NOMO-1 treated with dmso at 0.1 percent for 144 hours (cell line): ENCODE data around the gene GNAL.
"Not testable (repeated sequence)": the region's sequence is repeated elsewhere in the genome, so short reads cannot be mapped to it uniquely, and the experiment has no call there.

Source experiments
- DNase-seq: peaks from one replicate; lab custom pipeline; 2025; ENCODE audit not compliant: unreplicated experiment; lab: John Stamatoyannopoulos, UW

GNAL gene

DNA sequence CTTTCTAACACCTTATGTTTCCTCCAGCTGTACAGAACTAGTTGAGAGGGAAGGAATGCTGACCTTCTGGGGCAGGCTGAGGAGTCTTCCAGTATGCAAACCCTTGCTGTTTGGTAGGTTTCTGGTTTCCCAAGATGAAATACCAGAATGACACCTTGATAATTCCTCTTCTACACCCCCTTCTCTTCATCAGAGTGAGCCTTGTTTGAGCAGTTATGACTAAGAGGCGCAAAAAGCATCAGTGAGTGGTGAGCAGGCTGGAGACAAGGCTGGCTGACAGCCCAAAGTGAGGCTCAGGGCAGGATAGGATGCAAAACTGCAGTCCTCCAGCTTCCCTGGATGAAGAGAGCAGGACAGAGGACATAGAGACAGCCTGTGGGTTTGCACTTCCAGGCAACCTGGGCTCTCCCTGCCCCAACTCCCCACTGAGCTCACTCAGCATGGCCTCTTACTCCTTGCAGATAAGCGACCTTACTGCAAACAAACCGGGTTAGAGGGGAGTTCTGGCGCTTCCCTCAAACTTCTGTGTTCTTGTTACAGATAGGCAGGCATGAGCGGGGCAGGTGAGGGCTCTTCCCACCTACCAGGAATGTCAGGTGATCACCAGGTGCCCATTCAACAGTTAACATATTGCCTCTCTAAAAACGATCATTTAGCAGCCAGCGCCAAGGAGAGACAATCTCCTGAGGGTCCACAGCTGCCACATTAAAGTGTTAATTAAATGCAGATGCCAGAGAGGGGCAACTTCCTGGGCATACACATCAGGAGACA lies 213.6 kb downstream of the GNAL start:
- no peak for DNase-seq

DNA sequence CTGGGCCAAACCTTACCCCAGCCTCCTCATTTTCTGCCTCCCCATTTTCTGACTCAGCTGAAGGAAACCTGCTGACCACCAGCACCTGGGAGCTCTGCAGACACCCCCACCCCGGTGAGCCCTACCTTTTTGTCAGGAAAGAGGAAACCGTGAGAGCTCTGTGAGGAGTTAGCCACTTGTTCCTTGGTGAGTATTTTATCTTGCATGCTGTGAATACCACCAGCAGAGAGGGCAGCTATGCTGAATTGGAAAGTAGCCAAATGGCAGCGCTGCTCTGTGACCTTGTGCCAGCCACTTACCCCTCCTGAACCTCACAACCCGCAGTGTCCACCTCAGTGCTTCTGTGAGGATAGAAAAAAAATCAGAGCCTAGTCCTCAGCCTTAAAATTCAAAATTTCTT lies 216.5 kb downstream of the GNAL start:
- DNase-seq = no peak

DNA sequence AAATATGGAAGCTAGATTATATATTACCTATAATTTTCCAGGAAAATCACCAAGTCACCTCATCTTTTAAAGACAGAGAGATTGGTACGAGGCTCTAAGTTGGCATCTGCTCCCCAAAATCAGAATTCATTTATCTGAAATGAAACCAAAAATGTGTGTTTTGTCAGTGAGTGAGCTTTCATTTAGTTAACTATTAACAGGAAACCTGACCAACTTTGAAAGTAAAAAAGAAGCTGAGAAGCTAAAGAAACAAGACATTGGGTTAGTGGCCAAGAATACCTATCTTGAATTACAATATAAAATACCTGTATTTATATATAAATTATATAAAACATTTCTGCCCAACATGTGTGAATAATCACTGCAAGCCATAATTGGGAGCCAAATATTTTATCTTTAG lies 217.1 kb downstream of the GNAL start:
- DNase-seq = no peak

DNA sequence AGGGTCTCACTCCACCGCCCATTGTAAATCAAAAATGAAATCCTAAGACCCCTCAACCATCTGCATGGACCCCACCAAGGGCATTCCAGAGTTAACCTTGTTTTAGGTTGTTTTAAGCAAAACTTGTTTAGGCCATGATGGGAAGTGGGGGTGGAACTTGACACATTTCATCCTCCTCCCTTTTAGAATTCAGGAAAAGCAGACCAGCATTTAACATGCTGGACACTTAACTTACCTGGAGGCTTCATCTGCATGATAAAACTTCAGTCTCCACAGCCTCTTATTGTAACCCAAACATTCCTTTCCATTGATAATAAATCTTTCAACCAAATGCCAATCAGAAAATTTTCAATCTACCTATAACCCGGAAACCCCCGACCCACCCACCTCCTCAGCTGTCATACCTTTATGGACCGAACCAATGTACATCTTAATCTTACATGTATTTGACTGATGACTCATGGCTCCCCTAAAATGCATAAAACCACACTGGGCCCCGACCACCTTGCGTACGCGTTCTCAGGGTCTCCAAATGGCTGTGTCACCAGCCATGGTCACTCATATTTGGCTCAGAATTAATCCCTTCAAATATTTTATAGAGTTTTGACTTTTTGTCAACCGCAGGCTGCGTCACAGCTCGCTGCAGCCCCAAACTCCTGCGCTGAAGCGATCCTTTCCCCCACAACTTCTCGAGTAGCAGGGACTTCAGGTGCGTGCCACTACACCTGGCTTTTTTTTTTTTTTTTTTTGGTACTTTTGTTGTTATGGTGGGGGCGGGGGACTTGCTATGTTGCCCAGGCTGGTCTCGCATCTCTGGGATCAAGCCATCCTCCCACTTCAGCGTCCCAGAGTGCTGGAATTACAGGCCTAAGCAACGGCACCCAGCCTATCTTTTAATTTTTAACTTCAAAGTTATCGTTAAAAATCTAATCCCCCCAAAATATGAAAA lies 218.1 kb downstream of the GNAL start:
- DNase-seq = no peak

DNA sequence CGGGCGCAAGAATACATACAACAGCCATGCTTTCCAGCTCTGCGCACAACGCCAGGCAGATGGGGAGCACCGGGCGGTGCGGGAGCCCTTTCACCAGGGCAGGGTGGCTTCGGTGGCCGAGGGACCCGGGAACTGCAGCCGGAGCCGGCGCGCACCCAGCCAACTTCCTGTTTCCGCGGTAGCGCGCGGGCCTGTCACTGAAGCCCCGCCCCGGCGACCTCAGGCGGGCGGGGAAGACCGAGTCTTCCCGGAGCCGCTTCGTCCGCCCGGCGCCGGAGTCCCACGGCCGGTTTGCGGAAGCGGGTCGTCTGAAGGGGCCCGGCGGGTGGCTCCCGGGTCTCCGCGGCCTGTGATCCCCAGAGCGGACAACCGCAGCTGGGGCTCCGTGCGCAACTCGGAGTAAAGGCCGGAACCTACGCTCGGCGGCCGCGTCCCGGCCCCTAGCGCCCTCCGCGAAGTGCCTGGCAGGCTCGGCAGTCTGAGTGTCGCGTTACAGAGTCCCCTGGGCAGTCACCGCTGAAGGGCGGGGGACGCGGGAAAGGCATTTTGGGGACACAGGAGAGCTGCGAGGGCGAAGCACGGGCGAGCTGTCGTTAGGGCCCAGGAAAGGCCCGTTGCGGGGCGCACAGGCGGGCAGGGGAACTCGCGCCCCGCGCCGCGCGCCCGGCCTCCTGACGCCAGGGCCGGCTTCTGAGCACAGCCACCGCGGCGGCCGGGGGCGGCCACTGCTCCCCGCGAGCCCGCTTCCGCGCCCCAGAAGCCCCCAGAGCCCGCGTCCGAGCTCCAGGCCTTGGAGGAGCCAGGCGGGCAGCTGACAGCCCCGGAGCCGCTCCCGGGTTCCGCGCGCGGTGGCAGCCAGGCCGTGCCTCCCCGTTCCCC lies 219.4 kb downstream of the GNAL start, which contains the start of gene MPPE1:
Gene MPPE1 (minus strand): TSS at position 136 of the 879 bp plus-strand sequence. CDS start 11,053 bp downstream, outside the sequence.
- peak; percentile 87 for DNase-seq

DNA sequence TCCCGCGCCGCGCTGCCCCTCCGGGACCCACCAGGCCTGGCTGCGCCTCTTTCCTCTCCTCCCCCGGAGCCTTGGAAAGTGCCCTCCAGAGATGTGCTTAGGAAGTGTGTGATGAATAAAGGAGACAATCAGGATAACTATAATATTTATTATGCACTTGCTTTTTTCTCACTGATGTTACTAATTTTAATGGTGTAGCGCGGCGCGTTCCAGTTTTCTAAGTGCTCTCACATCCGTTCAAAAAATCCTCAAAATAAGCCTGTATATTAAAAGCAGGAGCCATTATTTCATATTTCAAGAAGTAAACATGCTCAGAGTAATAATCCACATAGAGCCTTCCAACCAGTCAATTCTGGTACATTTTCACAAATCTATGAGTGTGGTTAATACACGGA lies 220.0 kb downstream of the GNAL start:
- no peak for DNase-seq

DNA sequence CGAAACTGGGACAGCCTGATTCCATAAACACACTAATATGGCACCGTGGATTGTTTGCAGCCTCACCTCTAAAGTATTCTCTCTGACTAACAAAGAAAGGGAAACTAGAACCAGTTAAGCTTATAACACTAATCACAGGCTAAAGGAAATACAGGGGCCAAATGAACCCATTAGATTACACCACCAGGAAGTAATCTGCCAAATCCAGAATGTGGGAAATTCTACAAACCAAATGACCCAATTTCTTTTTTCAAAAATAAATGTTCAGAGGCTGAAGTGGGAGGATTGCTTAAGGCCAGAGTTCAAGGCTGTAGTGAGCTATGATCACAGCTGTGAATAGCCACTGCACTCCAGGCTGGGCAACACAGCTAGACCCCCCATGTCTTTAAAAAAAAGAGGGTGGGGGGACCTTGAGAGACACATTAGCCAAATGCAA lies 220.5 kb downstream of the GNAL start:
- DNase-seq = no peak

DNA sequence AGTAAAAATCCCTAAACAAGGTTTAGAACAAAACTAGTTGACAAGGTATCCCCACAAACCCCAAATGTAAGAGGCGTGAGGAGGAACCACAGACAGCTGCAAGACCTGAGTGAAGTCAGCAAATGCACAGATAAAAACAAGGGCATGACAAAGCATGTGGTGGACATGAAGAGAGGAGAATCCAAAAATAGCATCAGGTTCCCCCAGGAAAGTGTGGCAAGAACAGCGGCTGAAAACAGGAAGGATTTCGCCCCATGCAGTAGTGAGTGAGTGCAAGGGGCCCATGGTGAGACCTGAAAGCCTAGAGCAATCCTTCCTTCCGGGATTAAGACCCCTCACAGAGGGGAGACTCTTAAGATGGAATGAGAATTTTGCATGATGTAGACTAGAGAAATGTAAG lies 227.8 kb downstream of the GNAL start:
- peak; percentile 63 for DNase-seq

DNA sequence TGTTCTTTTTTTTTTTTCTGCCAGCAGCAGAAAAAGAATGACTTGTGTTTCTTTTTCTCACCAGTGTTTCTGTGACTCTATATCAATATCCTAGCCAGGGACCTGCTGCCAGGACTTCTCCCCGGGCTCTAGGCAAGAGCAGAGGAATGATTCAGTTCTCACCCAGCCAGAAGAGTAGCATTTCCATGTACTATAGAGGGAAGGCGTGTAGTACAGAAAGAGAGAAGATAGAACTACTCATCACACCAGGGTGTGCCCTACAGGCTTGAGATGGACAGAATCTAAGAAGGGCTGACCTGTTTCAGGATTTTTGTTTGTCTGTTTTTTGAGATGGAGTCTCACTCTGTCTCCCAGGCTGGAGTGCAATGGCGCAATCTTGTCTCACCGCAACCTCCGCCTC lies 230.5 kb downstream of the GNAL start:
- DNase-seq = not testable (repeated sequence)

DNA sequence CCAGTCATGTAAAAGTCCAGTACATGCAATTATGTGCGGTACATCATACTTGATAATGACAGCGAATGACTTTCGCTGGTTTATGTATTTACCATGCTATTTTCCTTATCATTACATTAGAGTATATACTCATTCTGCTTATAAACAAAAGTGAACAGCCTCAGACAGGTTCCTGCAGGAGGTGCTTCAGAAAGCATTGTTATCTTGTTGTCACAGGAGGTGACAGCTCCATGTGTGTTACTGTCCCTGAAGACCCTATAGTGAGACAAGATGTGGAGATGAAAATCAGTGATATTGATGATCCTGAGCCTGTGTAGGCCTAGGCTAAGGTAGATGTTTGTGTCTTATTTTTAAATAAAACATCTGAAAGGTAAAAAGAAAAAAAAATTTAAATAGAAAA lies 234.4 kb downstream of the GNAL start:
- DNase-seq = no peak

DNA sequence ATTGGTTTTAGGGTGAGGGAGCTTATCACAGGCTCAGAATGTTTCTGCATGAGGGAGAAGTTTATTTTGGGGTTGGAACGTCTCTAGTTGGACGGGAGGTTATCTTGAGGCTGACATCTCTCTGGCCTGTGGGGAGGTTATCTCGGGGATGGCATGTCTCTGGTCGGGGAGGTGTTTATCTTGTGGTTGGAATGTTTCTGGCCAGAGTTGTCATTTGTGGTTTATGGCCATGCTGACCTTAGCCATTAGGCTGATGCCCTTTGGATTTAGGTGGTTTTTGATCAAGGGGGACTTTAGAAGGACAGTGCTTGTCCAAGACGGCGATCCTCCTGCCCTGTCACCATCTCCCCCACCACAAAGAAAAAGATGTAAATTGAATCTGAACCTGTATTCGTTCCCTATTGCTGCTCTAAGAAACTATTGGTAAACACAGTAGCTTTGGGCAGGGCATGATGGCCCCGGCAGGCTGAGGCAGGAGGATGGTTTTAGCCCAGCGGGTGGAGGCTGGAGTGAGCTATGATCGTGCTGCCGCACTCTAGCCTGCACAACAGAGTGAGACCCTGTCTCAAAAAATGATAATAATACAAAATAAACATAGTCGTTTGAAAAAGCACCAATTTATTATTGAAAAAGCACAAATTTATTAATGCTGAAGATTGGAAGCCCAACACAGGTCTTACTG lies 236.9 kb downstream of the GNAL start:
- DNase-seq = no peak

DNA sequence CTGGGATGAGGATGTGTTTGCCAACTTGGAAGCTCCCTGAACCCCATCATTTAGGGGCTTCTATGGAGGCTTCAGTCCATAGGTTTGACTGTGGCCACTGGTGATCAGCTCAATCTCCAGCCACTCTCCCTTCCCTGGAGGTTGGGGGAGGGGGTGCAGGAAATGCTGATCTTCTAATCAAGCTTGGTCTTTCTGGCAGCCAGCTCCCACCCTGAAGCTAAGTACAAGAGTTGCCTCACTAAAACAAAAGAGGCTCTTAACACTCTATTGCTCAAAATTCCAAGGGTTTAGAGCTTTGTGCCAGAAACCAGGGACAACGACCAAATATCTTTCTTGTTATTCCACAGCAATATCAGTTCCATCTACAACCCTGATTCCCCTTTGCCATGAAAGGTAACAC lies 238.4 kb downstream of the GNAL start:
- no peak for DNase-seq

DNA sequence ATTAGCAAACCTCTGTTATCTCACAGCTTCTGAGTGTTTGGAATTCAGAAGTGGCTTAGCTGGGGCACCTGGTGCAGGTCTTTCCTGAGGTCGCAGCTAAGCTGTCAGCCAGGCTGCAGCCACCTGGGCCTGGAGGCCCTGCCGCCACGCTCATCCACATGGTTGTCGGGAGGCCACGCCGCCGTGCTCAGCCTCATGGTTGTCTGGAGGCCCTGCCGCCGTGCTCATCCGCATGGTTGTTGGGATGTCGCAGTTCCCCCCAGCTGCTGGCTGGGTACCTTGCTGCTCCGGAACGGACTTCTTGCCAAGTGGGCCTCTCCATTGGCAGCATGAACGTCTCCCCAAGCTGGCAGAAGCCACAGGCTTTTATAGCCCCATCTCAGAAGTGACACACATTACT lies 243.3 kb downstream of the GNAL start:
- DNase-seq = no peak
